GM12875 (cell line): ENCODE data around the gene DISP3.

Experiments used
- H3K4me3 ChIP-seq: one replicate; pipeline ENCODE4 v1.5.1; 2011; ENCODE audit warnings: low read depth, low read length, control low read depth
- TF ChIP-seq, protein P1 (sequence below): IDR thresholded peaks from 2 replicates; pipeline ENCODE4 v1.5.1; 2011; ENCODE audit warnings: low read depth, mild to moderate bottlenecking, control low read depth, inconsistent platforms, low read length, moderate library complexity, borderline replicate concordance; ENCODE audit not compliant: insufficient read depth

DISP3 gene, protein sequence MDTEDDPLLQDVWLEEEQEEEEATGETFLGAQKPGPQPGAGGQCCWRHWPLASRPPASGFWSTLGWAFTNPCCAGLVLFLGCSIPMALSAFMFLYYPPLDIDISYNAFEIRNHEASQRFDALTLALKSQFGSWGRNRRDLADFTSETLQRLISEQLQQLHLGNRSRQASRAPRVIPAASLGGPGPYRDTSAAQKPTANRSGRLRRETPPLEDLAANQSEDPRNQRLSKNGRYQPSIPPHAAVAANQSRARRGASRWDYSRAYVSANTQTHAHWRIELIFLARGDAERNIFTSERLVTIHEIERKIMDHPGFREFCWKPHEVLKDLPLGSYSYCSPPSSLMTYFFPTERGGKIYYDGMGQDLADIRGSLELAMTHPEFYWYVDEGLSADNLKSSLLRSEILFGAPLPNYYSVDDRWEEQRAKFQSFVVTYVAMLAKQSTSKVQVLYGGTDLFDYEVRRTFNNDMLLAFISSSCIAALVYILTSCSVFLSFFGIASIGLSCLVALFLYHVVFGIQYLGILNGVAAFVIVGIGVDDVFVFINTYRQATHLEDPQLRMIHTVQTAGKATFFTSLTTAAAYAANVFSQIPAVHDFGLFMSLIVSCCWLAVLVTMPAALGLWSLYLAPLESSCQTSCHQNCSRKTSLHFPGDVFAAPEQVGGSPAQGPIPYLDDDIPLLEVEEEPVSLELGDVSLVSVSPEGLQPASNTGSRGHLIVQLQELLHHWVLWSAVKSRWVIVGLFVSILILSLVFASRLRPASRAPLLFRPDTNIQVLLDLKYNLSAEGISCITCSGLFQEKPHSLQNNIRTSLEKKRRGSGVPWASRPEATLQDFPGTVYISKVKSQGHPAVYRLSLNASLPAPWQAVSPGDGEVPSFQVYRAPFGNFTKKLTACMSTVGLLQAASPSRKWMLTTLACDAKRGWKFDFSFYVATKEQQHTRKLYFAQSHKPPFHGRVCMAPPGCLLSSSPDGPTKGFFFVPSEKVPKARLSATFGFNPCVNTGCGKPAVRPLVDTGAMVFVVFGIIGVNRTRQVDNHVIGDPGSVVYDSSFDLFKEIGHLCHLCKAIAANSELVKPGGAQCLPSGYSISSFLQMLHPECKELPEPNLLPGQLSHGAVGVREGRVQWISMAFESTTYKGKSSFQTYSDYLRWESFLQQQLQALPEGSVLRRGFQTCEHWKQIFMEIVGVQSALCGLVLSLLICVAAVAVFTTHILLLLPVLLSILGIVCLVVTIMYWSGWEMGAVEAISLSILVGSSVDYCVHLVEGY (N-terminal part only)

DNA sequence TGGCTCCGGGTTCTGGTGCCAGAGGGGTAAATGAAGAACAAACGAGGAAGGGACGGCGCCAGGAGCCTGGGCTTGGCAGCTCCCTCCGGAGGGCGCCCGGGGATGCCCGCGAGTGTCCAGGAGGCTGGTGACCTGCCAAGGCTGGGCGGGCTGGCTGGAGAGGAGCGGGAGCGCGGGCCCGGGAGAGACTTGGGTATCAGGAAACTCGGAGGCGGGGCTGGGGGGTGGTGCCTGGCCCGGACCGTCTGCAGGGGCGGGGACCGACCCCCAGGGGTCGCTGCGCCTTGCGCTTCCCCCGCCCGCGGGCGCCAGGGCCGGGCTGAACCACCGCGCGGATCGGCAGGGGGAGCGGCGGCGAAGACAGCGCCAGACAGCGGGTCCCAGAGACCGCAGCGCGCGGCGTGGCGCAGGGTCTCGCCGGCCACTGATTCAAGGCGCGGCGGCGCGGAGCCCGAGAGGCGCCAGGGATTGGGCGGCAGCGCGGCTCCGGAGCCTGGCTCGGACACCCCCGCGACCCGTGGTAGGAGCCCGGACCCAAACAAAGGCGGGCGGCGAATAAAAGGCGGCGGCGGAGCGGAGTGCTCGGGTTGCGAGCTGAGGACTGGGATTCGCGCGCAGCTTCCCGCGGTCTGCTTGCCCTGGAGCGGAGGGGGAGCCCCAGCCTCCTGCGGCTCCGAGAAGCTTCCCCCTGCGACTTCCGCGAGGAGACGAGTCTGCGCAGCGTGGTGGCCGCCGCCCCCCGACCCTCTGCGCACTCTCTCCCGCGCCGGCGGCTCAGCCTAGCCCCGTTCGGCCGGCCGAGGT, at the start of gene DISP3:
Gene DISP3, plus strand, starts transcription at position 585 of the 804 bp plus-strand sequence. CDS start 21,838 bp downstream, outside the sequence.
- H3K4me3 ChIP-seq = peak within 1 kb of the TSS; percentile 53
- TF ChIP-seq, protein P1, sequence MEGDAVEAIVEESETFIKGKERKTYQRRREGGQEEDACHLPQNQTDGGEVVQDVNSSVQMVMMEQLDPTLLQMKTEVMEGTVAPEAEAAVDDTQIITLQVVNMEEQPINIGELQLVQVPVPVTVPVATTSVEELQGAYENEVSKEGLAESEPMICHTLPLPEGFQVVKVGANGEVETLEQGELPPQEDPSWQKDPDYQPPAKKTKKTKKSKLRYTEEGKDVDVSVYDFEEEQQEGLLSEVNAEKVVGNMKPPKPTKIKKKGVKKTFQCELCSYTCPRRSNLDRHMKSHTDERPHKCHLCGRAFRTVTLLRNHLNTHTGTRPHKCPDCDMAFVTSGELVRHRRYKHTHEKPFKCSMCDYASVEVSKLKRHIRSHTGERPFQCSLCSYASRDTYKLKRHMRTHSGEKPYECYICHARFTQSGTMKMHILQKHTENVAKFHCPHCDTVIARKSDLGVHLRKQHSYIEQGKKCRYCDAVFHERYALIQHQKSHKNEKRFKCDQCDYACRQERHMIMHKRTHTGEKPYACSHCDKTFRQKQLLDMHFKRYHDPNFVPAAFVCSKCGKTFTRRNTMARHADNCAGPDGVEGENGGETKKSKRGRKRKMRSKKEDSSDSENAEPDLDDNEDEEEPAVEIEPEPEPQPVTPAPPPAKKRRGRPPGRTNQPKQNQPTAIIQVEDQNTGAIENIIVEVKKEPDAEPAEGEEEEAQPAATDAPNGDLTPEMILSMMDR = peak; percentile 89

DNA sequence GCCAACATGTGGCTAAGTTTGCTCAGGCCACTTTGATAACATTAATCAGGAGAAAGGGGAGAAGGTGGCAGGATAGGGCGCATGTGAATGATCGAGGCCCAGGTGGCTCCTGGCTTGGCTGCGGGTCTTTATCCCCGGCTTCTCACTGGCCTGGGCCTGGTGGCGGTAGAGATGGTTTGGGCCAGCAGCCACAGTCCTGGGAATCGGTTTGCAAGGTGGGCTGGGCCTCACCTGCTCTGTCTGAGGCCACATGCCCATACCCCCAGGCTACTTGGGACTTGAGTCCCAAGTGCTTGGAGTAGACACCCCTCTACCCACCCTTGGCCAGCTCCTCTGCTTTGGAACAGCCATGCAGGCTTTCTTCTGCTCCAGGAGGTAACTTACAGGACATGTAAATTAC, 49.7 kb upstream of the DISP3 start:
- H3K4me3 ChIP-seq = no peak overlapping the region
- TF ChIP-seq, protein P1 = no peak

DNA sequence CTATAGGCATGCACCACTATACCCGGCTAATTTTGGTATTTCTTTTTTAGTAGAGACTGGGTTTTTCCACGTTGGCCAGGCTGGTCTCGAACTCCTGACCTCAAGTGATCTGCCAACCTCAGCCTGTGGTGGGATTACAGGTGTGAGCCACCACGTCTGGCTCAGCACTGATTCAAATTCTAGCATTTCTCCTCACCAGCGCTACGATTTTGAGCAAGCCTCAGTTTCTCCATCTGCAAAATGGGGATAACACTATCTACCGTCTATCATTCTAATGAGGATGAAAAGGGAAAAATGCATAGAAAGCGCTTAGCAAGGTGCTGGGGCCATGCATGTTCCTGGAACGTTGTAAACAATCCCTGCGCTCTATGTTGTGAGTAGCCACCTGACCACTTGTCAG, 49.0 kb upstream of the DISP3 start:
- TF ChIP-seq, protein P1 = no peak
- no peak overlapping the region for H3K4me3 ChIP-seq

DNA sequence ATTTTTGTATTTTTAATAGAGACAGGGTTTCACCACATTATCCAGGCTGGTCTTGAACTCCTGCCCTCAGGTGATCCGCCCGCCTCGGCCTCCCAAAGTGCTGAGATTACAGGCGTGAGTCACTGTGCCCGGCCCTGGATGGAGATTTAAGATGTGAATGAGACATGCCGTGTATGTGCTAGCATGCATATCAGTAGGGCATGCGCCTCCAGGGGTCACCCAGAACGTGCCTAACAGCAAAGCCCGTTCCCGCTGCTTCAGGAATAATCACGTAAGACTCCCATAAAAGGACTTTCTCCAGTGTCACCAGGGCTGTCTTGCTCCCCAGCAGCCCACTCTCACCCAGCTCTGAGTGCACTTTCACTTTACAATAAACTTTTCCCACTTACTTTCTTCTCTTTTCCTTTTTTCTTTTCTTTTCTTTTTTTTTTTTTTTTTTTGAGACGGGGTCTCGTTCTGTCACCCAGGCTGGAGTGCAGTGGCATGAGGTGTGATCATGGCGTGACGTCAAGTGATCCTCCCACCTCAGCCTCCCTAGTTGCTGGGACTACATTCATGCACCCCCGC, 46.9 kb upstream of the DISP3 start:
- TF ChIP-seq, protein P1 = no peak
- no peak overlapping the region for H3K4me3 ChIP-seq

DNA sequence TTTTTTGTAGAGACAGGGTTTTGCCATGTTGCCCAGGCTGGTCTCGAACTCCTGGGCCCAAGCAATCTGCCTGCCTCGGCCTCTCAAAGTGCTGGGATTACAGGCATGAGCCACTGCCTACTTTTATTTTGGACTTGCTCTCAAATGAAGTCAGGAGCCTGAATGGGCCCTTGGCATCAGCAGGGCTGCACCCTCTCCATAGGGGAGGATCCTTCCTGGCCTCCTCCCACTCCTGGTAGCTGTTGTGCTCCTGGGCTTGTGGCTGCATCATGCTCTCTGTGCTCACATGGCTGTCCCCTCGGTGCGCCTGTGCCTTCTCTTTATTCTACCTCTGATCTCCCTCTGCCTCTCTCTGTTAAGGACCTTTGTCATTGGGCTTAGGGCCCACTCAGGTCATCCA, 46.4 kb upstream of the DISP3 start:
- no peak overlapping the region for H3K4me3 ChIP-seq
- TF ChIP-seq, protein P1 = no peak

DNA sequence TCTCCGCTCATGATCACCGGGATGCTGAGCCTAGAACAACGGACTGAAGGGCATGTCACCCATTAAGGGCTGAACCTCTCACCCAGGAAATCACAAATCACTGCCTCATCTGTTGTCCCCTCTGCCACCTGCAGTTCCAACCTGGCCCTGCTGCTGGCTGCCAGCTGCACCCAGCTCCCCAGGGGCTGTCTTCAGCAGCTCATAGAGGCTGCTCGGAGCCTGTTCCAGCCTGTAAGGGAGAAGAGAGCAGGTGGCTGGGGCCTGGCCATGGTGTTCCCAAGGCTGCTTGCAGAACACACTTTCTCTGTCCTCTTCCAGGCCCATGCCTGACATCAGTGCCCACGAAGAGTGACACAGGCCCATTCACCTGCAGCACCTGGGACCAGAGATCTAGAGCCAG, 44.5 kb upstream of the DISP3 start:
- H3K4me3 ChIP-seq = no peak overlapping the region
- TF ChIP-seq, protein P1 = no peak
